A673 (cell line): ENCODE results near the gene PTCH1.

Experiments
- CTCF ChIP-seq: fragments of 300-800, 200-600 bp; sonication (generic); conservative IDR thresholded peaks from 2 replicates; pipeline ENCODE4 v1.5.1; 2017; ENCODE audit warnings: low read depth, mild to moderate bottlenecking, antibody characterized with exemption, low read length, moderate library complexity, mixed read lengths
- EZH2 ChIP-seq: fragments of 200-600 bp; sonication (generic); IDR thresholded peaks from 2 replicates; pipeline ENCODE4 v1.6.1; 2017; ENCODE audit warnings: borderline replicate concordance, low read depth, mild to moderate bottlenecking, mixed read lengths, antibody characterized with exemption, low read length; ENCODE audit not compliant: poor library complexity, severe bottlenecking

- no peak for TF ChIP-seq CTCF
- TF ChIP-seq EZH2 = no peak
These were observed 29.2 kb upstream of the PTCH1 start for GRCh38 chr9:95545831-95546567.
